ENCODE results near the gene HOXC6.

DNA sequence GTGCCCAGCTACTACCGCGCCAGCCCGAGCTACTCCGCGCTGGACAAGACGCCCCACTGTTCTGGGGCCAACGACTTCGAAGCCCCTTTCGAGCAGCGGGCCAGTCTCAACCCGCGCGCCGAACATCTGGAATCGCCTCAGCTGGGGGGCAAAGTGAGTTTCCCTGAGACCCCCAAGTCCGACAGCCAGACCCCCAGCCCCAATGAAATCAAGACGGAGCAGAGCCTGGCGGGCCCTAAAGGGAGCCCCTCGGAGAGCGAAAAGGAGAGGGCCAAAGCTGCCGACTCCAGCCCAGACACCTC lies 42.6 kb upstream of the HOXC6 start:
- TF ChIP-seq, protein P1, sequence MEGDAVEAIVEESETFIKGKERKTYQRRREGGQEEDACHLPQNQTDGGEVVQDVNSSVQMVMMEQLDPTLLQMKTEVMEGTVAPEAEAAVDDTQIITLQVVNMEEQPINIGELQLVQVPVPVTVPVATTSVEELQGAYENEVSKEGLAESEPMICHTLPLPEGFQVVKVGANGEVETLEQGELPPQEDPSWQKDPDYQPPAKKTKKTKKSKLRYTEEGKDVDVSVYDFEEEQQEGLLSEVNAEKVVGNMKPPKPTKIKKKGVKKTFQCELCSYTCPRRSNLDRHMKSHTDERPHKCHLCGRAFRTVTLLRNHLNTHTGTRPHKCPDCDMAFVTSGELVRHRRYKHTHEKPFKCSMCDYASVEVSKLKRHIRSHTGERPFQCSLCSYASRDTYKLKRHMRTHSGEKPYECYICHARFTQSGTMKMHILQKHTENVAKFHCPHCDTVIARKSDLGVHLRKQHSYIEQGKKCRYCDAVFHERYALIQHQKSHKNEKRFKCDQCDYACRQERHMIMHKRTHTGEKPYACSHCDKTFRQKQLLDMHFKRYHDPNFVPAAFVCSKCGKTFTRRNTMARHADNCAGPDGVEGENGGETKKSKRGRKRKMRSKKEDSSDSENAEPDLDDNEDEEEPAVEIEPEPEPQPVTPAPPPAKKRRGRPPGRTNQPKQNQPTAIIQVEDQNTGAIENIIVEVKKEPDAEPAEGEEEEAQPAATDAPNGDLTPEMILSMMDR (IDR thresholded peaks at IDR 0.05), result no peak
- no peak for TF ChIP-seq POLR2A (IDR thresholded peaks at IDR 0.05)

Data from esophagus squamous epithelium (tissue), 4 donors.